ENCODE data around the gene UBE2G1. TPM values are rescaled to one million over a fixed set of nuclear protein-coding genes. Genes with fewer than 3 reads are reported as not detected.

The UBE2G1 gene
- total RNA-seq, 1 experiment from 2014 or later: 60.8 TPM

- Histone ChIP-seq H4K20me1 (ENCODE audit: insufficient read depth, low read depth, low read length) (no peaks in the 10 kb centered on the region), H3K27me3 (ENCODE audit: low read length) (no peaks in the 10 kb centered on the region), H3K4me3 (ENCODE audit: low read length) (no peak overlapping the region), H2AFZ (ENCODE audit: low read length) (no peak overlapping the region), H3K9me3 (ENCODE audit: low read length) (no peaks in the 10 kb centered on the region), H3K4me2 (ENCODE audit: low read depth, low read length, poor library complexity, severe bottlenecking) (no peak overlapping the region), H3K27ac (ENCODE audit: low read length) (no peak overlapping the region), H3K9ac (ENCODE audit: low read length) (no peak overlapping the region), H3K36me3 (ENCODE audit: insufficient read depth, low read length) (peaks cover 17% of the 10 kb centered on the region; the same call in 1 of the 2 replicates), H3K4me1 (ENCODE audit: low read length) (peaks cover 7% of the 10 kb centered on the region), H3K79me2 (ENCODE audit: low read length) (peaks cover 31% of the 10 kb centered on the region), H3K9me2 (replicated peaks; ENCODE audit: insufficient read depth, low read length) (no peaks in the 10 kb centered on the region)
- no peak for DNase-seq
These were observed 145.3 kb downstream of the UBE2G1 start for GRCh38 chr17:4221163-4221562.

- peaks cover 12% of the 10 kb centered on the region; the same call in 1 of the 2 replicates for H3K36me3 ChIP-seq (ENCODE audit: insufficient read depth, low read length)
- no peaks in the 10 kb centered on the region for H3K9me3 ChIP-seq (ENCODE audit: low read length)
- no peak for DNase-seq
- H4K20me1 ChIP-seq (ENCODE audit: insufficient read depth, low read depth, low read length): no peaks in the 10 kb centered on the region
- no peaks in the 10 kb centered on the region for H3K9me2 ChIP-seq (replicated peaks; ENCODE audit: insufficient read depth, low read length)
- no peak overlapping the region for H2AFZ ChIP-seq (ENCODE audit: low read length)
- H3K4me1 ChIP-seq (ENCODE audit: low read length): peaks cover 12% of the 10 kb centered on the region
- no peak overlapping the region for H3K9ac ChIP-seq (ENCODE audit: low read length)
- H3K79me2 ChIP-seq (ENCODE audit: low read length): peaks cover 31% of the 10 kb centered on the region
- no peak overlapping the region for H3K4me3 ChIP-seq (ENCODE audit: low read length)
- no peaks in the 10 kb centered on the region for H3K27me3 ChIP-seq (ENCODE audit: low read length)
- no peak overlapping the region for H3K4me2 ChIP-seq (ENCODE audit: low read depth, low read length, poor library complexity, severe bottlenecking)
- no peak overlapping the region for H3K27ac ChIP-seq (ENCODE audit: low read length)
These were observed 145.8 kb downstream of the UBE2G1 start for GRCh38 chr17:4220655-4221054.

Small RNA genes within 50 kb of the gene (small RNA-seq; reads per million reads assigned to genes)
- not detected for gene RN7SL774P

Other genes with a start within 250 kb of the UBE2G1 start
- 54.0 and 70.6 TPM in 2 replicates for gene ZZEF1, start 223.6 kb downstream of the UBE2G1 start, total RNA-seq (2014; rRNA removed; shearing (Covaris generic); ENCODE audit: low replicate concordance)
- 4.9 and 14.5 TPM in 2 replicates for gene CYB5D2, start 223.5 kb downstream of the UBE2G1 start, total RNA-seq (2014; rRNA removed; shearing (Covaris generic); ENCODE audit: low replicate concordance)
- 24.1 and 34.4 TPM in 2 replicates for gene ANKFY1, start 102.7 kb downstream of the UBE2G1 start, total RNA-seq (2014; rRNA removed; shearing (Covaris generic); ENCODE audit: low replicate concordance)
- gene SPNS3, start 67.3 kb upstream of the UBE2G1 start, total RNA-seq (2014; rRNA removed; shearing (Covaris generic); ENCODE audit: low replicate concordance): 4.1 and 12.9 TPM in 2 replicates
- not detected in 2 replicates for gene SPNS2, start 132.2 kb upstream of the UBE2G1 start, total RNA-seq (2014; rRNA removed; shearing (Covaris generic); ENCODE audit: low replicate concordance)
- gene MYBBP1A, start 188.7 kb upstream of the UBE2G1 start, total RNA-seq (2014; rRNA removed; shearing (Covaris generic); ENCODE audit: low replicate concordance): 48.2 and 76.6 TPM in 2 replicates
- not detected in 2 replicates for gene GGT6, start 193.9 kb upstream of the UBE2G1 start, total RNA-seq (2014; rRNA removed; shearing (Covaris generic); ENCODE audit: low replicate concordance)
- 0.45 TPM in 1 of 2 replicates, not detected in the other for gene SMTNL2, start 217.9 kb upstream of the UBE2G1 start, total RNA-seq (2014; rRNA removed; shearing (Covaris generic); ENCODE audit: low replicate concordance)